ENCODE data around the gene RGS11. TPM values are rescaled to one million over a fixed set of nuclear protein-coding genes. Genes with fewer than 3 reads are reported as not detected.

RGS11 gene
- total RNA-seq, 1 experiment from 2014 or later = 2.9 TPM

GRCh38 chr16:287981-288920, 12.5 kb upstream of the RGS11 start:
- no peaks in the 10 kb centered on the region for H4K20me1 ChIP-seq (ENCODE audit: control insufficient read depth, insufficient read depth, insufficient read length)
- H3K27ac Mint-ChIP-seq = no peak overlapping the region; a peak in 1 of 7 replicates

More at GRCh38 chr16:287981-288920, 12.5 kb upstream of the RGS11 start:
- H3K56ac ChIP-seq (ENCODE audit: insufficient read length, low read depth, low read length) = no peak overlapping the region
- no peak overlapping the region for H2BK15ac ChIP-seq (ENCODE audit: low read depth, low read length)
- no peak overlapping the region for H2BK20ac ChIP-seq (ENCODE audit: low read depth, low read length, poor library complexity, severe bottlenecking)
- Mint-ChIP-seq H3K27me3 (ENCODE audit: low read depth) (no peaks in the 10 kb centered on the region), H3K36me3 (ENCODE audit: insufficient read depth in 1 of 3, low read depth in 3 of 3) (peaks cover 22 to 44% (median 43%) of the 10 kb centered on the region in 3 experiments), H3K4me1 (no peaks in the 10 kb centered on the region), H3K4me3 (no peak overlapping the region), H3K9me3 (peaks cover 8 to 12% of the 10 kb centered on the region in 2 experiments)
- no peak overlapping the region for H2AFZ ChIP-seq (ENCODE audit: low read length)
- no CpG with 5 or more reads among the region's 33 CpGs for WGBS (ENCODE audit: extremely low coverage, insufficient read length, low lambda C conversion rate)
- no peaks in the 10 kb centered on the region for H3K4me1 ChIP-seq (ENCODE audit: insufficient read depth, low read length)
- no peak overlapping the region for H4K5ac ChIP-seq (ENCODE audit: insufficient read length, low read depth, low read length)
- no peak overlapping the region for H3K14ac ChIP-seq (ENCODE audit: insufficient read depth, low read length)
- H3K9ac ChIP-seq (ENCODE audit: extremely low read depth, insufficient read length, low read length) = no peak overlapping the region
- H3K18ac ChIP-seq (ENCODE audit: insufficient read length, low read depth, low read length) = no peak overlapping the region
- H3K79me2 ChIP-seq (ENCODE audit: insufficient read depth, low read length) = no peaks in the 10 kb centered on the region
- no peak overlapping the region for H4K8ac ChIP-seq (replicated peaks; ENCODE audit: insufficient read length, low read depth, low read length)
- no peak overlapping the region for H3K23ac ChIP-seq (ENCODE audit: insufficient read length, low read depth, low read length)
- no peak overlapping the region for H3K4ac ChIP-seq (ENCODE audit: low read depth, low read length)
- no peak for TF ChIP-seq CTCF (conservative IDR thresholded peaks at IDR 0.05)
- no peak overlapping the region for H3K4me2 ChIP-seq (ENCODE audit: insufficient read depth, insufficient read length, low read length)
- H3K27ac ChIP-seq (ENCODE audit: insufficient read length, low read depth, low read length) = no peak overlapping the region
- H3K79me1 ChIP-seq (ENCODE audit: insufficient read depth, low read depth, low read length, poor library complexity, severe bottlenecking) = no peaks in the 10 kb centered on the region
- H2AK5ac ChIP-seq (ENCODE audit: insufficient read length, low read length) = no peak overlapping the region
- H2BK5ac ChIP-seq (ENCODE audit: insufficient read length, low read length) = no peak overlapping the region
- no peak overlapping the region for H4K91ac ChIP-seq (ENCODE audit: insufficient read length, low read depth, low read length)
- H3T11ph ChIP-seq (ENCODE audit: low read length) = no peak overlapping the region
- H3K23me2 ChIP-seq (ENCODE audit: insufficient read length, low read depth, low read length, poor library complexity, severe bottlenecking) = no peaks in the 10 kb centered on the region
- H2BK120ac ChIP-seq (ENCODE audit: low read depth, low read length, poor library complexity, severe bottlenecking) = no peak overlapping the region
- no peak for DNase-seq
- H3K27me3 ChIP-seq (ENCODE audit: insufficient read depth, low read length) = no peaks in the 10 kb centered on the region
- no peaks in the 10 kb centered on the region for H3K9me3 ChIP-seq (ENCODE audit: control insufficient read depth, low read depth, low read length)
- no peak overlapping the region for H2BK12ac ChIP-seq (ENCODE audit: insufficient read length, low read depth, low read length)
